ENCODE data around the gene TMEM255B.

The TMEM255B gene

DNA sequence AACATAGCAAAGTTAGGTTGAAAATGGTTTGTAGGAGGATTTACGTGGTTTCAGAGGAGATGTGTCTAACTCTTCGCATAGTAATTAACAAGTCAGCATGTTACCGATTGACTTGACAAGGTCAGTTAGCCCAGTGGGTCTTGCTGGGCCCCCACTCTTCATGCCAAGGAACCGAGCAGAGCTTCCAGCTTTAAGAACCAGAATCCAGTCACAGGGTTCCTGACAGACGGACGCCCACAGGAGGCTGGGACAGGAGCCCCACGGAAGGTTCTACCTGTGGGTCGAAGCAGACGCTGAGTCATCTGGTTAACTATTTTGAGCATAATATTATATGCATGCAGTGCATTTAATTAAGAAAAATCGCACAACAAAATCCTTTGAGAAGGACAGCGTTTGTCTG lies 3.5 kb downstream of the TMEM255B start:
- Histone ChIP-seq H3K27ac (ENCODE audit: low read length) (no peak overlapping the region), H3K4me1 (ENCODE audit: control insufficient read depth, insufficient read depth, low read length) (no peaks in the 10 kb centered on the region), H3K36me3 (ENCODE audit: control insufficient read depth, insufficient read depth, low read length) (no peaks in the 10 kb centered on the region), H3K4me3 (ENCODE audit: low read length) (no peak overlapping the region), H3K27me3 (ENCODE audit: control insufficient read depth, insufficient read depth, low read length) (peaks cover 7% of the 10 kb centered on the region; the same call in 1 of the 2 replicates), H3K9me3 (ENCODE audit: control insufficient read depth, insufficient read depth, low read length) (no peaks in the 10 kb centered on the region)
- DNase-seq (ENCODE audit: low read depth, low spot score), result no peak
- 100% methylated on average over 1 of the region's 11 CpGs for WGBS (ENCODE audit: insufficient coverage, insufficient read length)

- Histone ChIP-seq H3K9me3 (ENCODE audit: control insufficient read depth, insufficient read depth, low read length) (no peaks in the 10 kb centered on the region), H3K36me3 (ENCODE audit: control insufficient read depth, insufficient read depth, low read length) (no peaks in the 10 kb centered on the region), H3K4me1 (ENCODE audit: control insufficient read depth, insufficient read depth, low read length) (no peaks in the 10 kb centered on the region), H3K27me3 (ENCODE audit: control insufficient read depth, insufficient read depth, low read length) (peaks cover 7% of the 10 kb centered on the region; the same call in 1 of the 2 replicates), H3K27ac (ENCODE audit: low read length) (no peak overlapping the region), H3K4me3 (ENCODE audit: low read length) (no peak overlapping the region)
- no peak for DNase-seq (ENCODE audit: low read depth, low spot score)
- WGBS (ENCODE audit: insufficient coverage, insufficient read length), result no CpG with 5 or more reads among the region's 13 CpGs
Observed at GRCh38 chr13:113763254-113763653, 4.2 kb downstream of the TMEM255B start.

DNA sequence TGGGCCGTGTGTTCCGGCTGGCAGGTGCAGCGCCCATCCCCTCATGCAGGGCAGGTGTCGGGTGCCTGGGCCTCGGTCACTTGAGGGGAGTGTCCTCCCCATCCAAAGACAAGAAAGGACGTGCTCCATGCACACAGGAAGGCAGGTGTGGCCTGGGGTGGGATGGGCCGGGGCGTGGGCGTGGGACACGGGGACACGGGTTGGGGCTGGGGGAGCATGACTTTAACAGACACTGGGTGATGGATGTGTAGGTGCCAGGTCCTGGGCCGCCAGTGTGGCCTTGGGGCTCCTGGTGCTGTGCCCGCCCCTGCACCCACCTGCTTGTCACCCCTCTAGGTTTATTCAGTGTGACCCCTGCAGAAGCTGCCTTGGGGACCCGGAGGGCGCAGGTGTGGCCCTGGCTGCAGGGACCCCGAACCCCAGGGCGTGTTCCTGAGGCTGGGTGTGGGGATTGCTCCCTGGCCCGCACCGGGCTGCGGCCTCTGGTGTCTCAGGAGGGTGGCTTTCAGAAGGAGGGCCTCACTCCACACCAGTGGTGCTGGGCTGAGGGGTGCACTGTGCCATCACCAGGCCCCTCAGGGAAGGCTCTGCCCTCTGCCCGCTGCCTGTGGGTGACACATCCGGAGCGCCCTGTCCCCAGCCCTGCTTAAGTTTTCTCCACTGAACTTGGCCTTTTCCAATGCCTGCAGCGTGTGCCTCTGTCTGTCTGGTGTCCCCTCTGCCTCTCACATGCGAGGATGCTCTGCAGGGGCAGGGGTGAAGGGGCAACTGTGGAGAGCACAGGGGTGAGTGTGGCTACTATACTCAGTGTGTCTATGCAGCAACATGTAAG lies 5.2 kb downstream of the TMEM255B start:
- H3K27me3 ChIP-seq (ENCODE audit: control insufficient read depth, insufficient read depth, low read length), result peaks cover 7% of the 10 kb centered on the region; the same call in 1 of the 2 replicates
- H3K4me1 ChIP-seq (ENCODE audit: control insufficient read depth, insufficient read depth, low read length), result no peaks in the 10 kb centered on the region
- WGBS (ENCODE audit: insufficient coverage, insufficient read length), result no CpG with 5 or more reads among the region's 25 CpGs
- no peaks in the 10 kb centered on the region for H3K36me3 ChIP-seq (ENCODE audit: control insufficient read depth, insufficient read depth, low read length)
- no peak overlapping the region for H3K27ac ChIP-seq (ENCODE audit: low read length)
- H3K9me3 ChIP-seq (ENCODE audit: control insufficient read depth, insufficient read depth, low read length), result no peaks in the 10 kb centered on the region
- no peak overlapping the region for H3K4me3 ChIP-seq (ENCODE audit: low read length)
- no peak for DNase-seq (ENCODE audit: low read depth, low spot score)

GRCh38 chr13:113764793-113765563 lies 6.0 kb downstream of the TMEM255B start:
- Histone ChIP-seq H3K4me1 (ENCODE audit: control insufficient read depth, insufficient read depth, low read length) (no peaks in the 10 kb centered on the region), H3K27me3 (ENCODE audit: control insufficient read depth, insufficient read depth, low read length) (peaks cover under 1% of the 10 kb centered on the region; the same call in 1 of the 2 replicates), H3K9me3 (ENCODE audit: control insufficient read depth, insufficient read depth, low read length) (no peaks in the 10 kb centered on the region), H3K4me3 (ENCODE audit: low read length) (no peak overlapping the region), H3K36me3 (ENCODE audit: control insufficient read depth, insufficient read depth, low read length) (no peaks in the 10 kb centered on the region), H3K27ac (ENCODE audit: low read length) (no peak overlapping the region)
- no peak for DNase-seq (ENCODE audit: low read depth, low spot score)
- WGBS (ENCODE audit: insufficient coverage, insufficient read length), result no CpG with 5 or more reads among the region's 19 CpGs

DNA sequence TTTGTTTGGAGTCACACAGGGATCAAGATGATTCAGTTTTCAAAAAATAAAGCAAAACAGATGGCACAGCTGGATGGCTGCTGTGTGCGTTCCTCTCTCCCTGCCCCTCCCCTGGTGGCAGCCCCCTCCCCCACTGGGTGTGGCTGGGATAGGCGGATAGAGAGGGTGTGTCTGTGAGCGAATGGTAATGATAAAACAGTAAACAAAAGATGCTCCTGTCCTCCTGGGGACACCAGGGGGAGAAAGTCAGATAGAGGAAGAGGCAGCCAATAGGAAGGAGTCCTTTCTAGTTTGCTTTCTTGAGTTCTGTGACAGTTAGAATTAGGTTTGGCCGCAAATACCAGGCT lies 6.5 kb downstream of the TMEM255B start:
- H3K27me3 ChIP-seq (ENCODE audit: control insufficient read depth, insufficient read depth, low read length), result no peaks in the 10 kb centered on the region; the same call in 1 of the 2 replicates
- no peaks in the 10 kb centered on the region for H3K4me1 ChIP-seq (ENCODE audit: control insufficient read depth, insufficient read depth, low read length)
- H3K4me3 ChIP-seq (ENCODE audit: low read length), result no peak overlapping the region
- no peak for DNase-seq (ENCODE audit: low read depth, low spot score)
- H3K36me3 ChIP-seq (ENCODE audit: control insufficient read depth, insufficient read depth, low read length), result no peaks in the 10 kb centered on the region
- no peaks in the 10 kb centered on the region for H3K9me3 ChIP-seq (ENCODE audit: control insufficient read depth, insufficient read depth, low read length)
- H3K27ac ChIP-seq (ENCODE audit: low read length), result no peak overlapping the region
- WGBS (ENCODE audit: insufficient coverage, insufficient read length), result no CpG with 5 or more reads among the region's 4 CpGs

- Histone ChIP-seq H3K27ac (ENCODE audit: low read length) (no peak overlapping the region), H3K9me3 (ENCODE audit: control insufficient read depth, insufficient read depth, low read length) (no peaks in the 10 kb centered on the region), H3K4me1 (ENCODE audit: control insufficient read depth, insufficient read depth, low read length) (no peaks in the 10 kb centered on the region), H3K4me3 (ENCODE audit: low read length) (no peak overlapping the region), H3K27me3 (ENCODE audit: control insufficient read depth, insufficient read depth, low read length) (no peaks in the 10 kb centered on the region; the same call in 1 of the 2 replicates), H3K36me3 (ENCODE audit: control insufficient read depth, insufficient read depth, low read length) (no peaks in the 10 kb centered on the region)
- DNase-seq (ENCODE audit: low read depth, low spot score), result no peak
- no CpG with 5 or more reads among the region's 30 CpGs for WGBS (ENCODE audit: insufficient coverage, insufficient read length)
Observed at GRCh38 chr13:113766035-113766800, 7.2 kb downstream of the TMEM255B start.

DNA sequence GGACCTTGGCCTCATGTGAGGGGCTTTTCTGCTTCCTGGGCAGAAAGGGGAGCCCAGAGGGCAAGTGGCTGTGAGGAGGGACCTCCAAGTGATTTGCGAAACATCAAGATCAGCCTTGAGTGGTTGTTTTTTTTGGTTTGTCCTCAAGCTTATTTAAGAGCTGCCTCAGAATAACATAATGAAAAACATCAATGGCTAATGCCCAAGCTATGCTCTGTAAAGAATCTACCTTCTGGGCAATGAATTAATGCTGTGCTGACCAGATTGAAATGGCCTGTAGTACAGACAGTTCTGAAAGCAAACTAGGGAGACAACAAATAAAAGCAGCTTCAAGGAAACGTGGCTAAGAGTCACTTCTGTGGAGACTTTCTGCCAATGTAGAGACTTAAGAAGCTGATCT lies 8.3 kb downstream of the TMEM255B start:
- no peak overlapping the region for H3K4me3 ChIP-seq (ENCODE audit: low read length)
- no CpG with 5 or more reads among the region's 2 CpGs for WGBS (ENCODE audit: insufficient coverage, insufficient read length)
- no peaks in the 10 kb centered on the region for H3K27me3 ChIP-seq (ENCODE audit: control insufficient read depth, insufficient read depth, low read length)
- DNase-seq (ENCODE audit: low read depth, low spot score), result no peak
- no peaks in the 10 kb centered on the region for H3K9me3 ChIP-seq (ENCODE audit: control insufficient read depth, insufficient read depth, low read length)
- H3K27ac ChIP-seq (ENCODE audit: low read length), result no peak overlapping the region
- no peaks in the 10 kb centered on the region for H3K4me1 ChIP-seq (ENCODE audit: control insufficient read depth, insufficient read depth, low read length)
- no peaks in the 10 kb centered on the region for H3K36me3 ChIP-seq (ENCODE audit: control insufficient read depth, insufficient read depth, low read length)

- no peak overlapping the region for H3K27ac ChIP-seq (ENCODE audit: low read length)
- H3K36me3 ChIP-seq (ENCODE audit: control insufficient read depth, insufficient read depth, low read length), result no peaks in the 10 kb centered on the region
- no peak overlapping the region for H3K4me3 ChIP-seq (ENCODE audit: low read length)
- no peaks in the 10 kb centered on the region for H3K4me1 ChIP-seq (ENCODE audit: control insufficient read depth, insufficient read depth, low read length)
- WGBS (ENCODE audit: insufficient coverage, insufficient read length), result no CpG with 5 or more reads among the region's 28 CpGs
- no peak for DNase-seq (ENCODE audit: low read depth, low spot score)
- no peaks in the 10 kb centered on the region for H3K27me3 ChIP-seq (ENCODE audit: control insufficient read depth, insufficient read depth, low read length)
- no peaks in the 10 kb centered on the region for H3K9me3 ChIP-seq (ENCODE audit: control insufficient read depth, insufficient read depth, low read length)
Observed at GRCh38 chr13:113768018-113768905, 9.2 kb downstream of the TMEM255B start.

DNA sequence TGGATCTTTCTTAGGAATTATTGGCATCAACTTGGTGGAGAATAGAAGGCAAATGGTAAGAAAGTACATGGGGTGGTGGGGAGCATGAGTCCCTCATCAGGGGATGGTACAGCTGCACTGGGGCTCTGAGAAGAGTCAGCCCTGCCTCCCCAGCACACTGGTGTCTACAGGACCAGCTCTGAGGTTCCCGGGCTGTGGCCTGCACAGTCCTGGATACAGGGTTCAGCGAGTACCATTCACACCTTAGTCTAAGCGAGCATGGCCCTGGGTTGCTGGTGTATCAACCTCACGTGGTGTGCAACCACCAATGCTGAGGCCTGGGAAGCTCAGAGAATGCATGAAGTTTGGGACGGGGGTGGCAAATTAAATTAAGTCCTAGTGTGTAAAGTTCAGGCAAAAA lies 10.1 kb downstream of the TMEM255B start:
- no peak for DNase-seq (ENCODE audit: low read depth, low spot score)
- H3K9me3 ChIP-seq (ENCODE audit: control insufficient read depth, insufficient read depth, low read length), result no peaks in the 10 kb centered on the region
- H3K27me3 ChIP-seq (ENCODE audit: control insufficient read depth, insufficient read depth, low read length), result no peaks in the 10 kb centered on the region
- no peak overlapping the region for H3K4me3 ChIP-seq (ENCODE audit: low read length)
- no CpG with 5 or more reads among the region's 5 CpGs for WGBS (ENCODE audit: insufficient coverage, insufficient read length)
- no peak overlapping the region for H3K27ac ChIP-seq (ENCODE audit: low read length)
- no peaks in the 10 kb centered on the region for H3K4me1 ChIP-seq (ENCODE audit: control insufficient read depth, insufficient read depth, low read length)
- no peaks in the 10 kb centered on the region for H3K36me3 ChIP-seq (ENCODE audit: control insufficient read depth, insufficient read depth, low read length)
